GM19351 (cell line): ENCODE data around the gene HAL.

ENCODE experiments used
- ATAC-seq: cut with Tn5 transposase; IDR thresholded peaks from one replicate; pipeline ENCODE4 v1.9.1; 2021; ENCODE audit warnings: mild to moderate bottlenecking, moderate library complexity; ENCODE audit not compliant: unreplicated experiment

Gene HAL, protein sequence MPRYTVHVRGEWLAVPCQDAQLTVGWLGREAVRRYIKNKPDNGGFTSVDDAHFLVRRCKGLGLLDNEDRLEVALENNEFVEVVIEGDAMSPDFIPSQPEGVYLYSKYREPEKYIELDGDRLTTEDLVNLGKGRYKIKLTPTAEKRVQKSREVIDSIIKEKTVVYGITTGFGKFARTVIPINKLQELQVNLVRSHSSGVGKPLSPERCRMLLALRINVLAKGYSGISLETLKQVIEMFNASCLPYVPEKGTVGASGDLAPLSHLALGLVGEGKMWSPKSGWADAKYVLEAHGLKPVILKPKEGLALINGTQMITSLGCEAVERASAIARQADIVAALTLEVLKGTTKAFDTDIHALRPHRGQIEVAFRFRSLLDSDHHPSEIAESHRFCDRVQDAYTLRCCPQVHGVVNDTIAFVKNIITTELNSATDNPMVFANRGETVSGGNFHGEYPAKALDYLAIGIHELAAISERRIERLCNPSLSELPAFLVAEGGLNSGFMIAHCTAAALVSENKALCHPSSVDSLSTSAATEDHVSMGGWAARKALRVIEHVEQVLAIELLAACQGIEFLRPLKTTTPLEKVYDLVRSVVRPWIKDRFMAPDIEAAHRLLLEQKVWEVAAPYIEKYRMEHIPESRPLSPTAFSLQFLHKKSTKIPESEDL

DNA sequence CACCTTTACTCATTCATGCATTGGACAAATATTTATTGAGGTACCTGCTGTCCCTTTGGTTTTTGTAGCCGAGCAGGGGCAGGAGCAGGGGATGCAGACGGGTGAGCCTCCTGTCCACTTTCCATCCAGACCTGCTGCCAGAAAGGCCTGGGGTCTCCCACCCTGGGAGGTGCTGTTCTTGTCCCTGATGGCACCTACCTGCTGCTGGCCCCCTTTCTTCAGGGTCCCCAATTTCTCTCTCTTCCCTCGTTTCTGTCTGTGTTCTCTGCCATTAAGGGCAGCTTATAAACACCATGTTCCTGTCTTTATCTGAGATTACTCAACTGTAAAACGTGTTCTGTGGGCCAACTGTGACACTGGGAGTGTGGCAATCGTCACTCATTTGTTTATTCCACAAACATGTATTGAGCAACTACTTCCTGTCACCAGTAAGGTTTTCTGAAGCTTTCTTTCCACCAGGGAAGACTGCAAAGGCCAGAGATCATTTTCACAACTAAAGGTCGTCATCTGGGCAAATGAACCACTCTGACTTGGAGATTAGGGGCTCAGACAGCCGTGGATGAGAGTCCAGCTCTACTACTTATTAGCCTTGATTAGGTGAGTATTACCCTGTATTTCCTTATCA lies at the start of gene HAL:
TSS of gene HAL (minus strand) at position 311 of the 625 bp plus-strand sequence. CDS start 434 bp downstream, outside the sequence.
- ATAC-seq = no peak

DNA sequence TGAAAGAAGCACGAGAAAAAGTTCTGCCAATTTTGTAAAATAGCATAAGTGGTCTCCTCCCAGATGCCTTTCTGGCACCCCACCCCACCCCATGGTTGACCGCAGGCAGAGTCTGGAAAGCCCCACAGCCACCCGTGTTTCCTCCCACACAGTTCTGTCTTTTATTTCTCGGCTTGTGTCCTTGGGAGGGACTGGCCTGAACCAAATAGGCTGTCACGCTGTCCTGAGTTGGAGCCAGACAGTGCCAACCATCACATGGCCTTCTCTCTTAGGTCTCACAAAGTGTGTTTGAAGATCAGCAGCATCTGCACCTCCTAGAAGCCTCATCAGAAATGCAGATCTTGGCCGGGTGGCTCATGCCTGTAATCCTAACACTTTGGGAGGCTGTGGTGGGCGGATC lies 49.4 kb upstream of the HAL start:
- ATAC-seq = no peak

DNA sequence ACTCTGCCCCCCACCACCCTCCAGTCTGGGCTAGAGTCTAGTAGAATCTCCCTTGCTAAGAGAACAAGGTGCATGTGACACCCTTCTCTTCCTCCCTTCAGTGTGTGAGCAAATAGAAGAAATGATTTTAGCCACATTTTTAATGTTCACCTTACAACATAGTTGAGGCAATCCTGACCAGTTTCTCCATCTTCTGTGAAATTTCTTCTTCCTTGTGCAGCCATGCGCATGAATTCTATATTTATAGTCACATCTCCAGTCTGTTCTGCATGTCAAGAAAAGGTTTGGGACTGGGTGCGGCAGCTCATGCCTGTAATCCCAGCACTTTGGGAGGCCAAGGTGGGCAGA lies 48.8 kb upstream of the HAL start:
- ATAC-seq = no peak

DNA sequence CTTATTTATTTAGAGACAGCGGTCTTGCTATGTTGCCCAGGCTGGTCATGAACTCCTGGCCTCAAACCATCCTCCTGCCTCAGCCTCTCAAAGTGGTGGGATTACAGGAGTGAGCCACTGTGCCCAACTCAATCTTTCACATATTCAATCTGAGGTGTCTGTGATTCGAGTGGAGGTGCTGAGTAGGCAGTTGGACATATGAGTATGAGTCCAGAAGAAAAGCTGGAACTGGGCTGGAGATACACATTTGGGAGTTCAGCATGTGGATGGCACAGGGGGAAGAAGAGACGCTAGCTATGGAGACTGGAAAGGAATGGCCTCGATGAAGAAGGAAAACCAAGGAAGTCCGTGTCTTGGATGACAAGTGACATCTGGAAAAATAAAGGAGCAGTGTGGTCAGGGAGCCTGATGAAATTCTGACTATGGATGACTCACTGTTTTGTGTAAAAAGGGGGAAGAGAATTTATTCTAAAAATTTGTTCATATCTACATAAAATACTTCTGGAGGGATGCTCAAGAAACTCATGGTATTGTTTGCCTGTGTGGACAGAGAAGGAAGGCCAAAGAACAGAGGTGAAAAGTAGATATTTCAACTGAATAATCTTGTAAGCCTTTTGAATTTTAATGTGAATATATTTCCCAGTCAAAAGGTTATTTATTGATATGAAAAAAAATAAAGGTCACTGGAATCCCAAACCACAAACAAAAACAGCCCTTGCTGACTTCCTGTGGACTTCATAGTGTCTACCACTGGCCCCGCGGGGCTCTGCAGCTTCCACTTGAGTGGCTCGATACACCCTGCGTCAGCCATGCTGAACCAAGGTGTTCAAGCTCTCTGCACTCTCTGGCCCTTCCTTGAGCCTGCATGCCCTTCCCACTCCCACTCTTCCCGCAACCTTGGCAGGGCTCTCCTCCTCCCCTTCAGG lies 48.1 kb upstream of the HAL start:
- ATAC-seq = no peak

DNA sequence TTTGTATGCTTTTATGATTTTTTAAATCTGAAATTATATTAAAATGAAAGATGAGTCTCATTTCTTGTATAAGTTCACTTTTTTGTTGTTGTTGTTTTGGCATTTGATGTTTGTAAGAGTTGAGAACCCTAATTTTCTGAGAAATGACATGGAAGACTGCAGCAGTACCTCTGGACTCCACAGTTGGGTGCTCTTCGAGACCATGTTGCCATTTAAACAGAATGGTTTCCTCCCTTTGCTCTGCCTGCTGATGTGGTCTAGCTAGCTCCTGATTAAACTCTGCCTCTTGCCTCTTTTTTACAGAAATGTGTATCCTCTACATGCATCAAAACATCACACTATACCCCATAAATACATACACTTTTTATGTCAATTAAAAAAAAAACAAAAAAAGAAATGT lies 45.0 kb upstream of the HAL start:
- no peak for ATAC-seq

DNA sequence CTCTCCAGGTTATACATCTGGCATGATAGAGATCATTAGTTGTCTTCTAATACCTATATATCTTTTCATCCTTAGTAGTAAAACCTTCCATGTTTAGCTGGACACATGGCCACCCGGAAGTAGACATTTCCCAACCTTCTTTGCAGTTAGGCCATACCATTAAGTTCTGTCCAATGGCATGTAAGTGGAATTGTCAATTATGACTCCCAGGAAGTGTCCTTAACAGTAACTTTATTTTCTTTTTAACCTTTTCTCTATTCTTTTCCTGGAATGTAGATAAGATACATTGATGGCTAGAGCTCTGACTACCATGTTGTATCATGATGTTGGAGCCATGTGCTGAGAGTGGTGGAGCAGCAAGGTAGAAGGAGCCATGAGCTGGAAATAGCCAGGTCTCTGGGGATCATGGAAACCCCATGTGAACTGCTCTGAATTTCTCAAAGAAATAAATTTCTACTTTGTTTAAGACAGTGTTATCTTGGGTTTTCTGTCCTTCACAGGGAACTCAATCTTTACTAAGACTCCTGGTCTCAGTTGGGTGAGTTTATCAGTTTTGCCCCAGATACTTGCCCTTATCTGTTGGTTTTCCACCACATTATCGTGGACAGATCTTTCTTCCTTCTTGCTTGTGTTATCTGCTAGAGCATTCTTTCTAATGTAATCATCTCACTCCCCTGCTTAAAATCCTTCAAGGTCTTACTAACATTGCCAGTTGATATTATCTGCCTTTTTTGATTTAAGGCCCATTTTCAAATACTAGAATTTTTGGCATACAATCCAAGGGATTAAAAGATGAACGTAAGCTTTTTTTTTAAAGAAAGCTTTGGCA lies 44.4 kb upstream of the HAL start:
- ATAC-seq = no peak

DNA sequence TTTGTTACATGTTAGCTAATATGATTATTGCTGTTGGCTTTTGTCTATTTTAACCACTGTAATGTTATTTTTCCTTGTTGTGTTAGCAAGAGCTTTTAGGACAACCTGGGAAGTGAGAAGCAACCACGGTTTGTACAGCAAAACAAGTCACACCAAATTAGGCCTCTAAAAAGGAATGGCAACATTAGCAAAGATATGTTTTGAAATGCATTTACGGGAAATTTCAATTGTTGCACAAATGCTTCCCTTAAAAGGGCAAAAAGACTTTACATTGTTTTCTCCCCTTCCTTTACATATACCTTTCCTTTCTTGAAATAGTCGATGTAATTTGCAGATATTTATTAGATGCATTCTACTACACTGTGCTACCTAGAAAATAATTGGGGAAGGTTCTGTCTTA lies 43.4 kb upstream of the HAL start:
- ATAC-seq = no peak

DNA sequence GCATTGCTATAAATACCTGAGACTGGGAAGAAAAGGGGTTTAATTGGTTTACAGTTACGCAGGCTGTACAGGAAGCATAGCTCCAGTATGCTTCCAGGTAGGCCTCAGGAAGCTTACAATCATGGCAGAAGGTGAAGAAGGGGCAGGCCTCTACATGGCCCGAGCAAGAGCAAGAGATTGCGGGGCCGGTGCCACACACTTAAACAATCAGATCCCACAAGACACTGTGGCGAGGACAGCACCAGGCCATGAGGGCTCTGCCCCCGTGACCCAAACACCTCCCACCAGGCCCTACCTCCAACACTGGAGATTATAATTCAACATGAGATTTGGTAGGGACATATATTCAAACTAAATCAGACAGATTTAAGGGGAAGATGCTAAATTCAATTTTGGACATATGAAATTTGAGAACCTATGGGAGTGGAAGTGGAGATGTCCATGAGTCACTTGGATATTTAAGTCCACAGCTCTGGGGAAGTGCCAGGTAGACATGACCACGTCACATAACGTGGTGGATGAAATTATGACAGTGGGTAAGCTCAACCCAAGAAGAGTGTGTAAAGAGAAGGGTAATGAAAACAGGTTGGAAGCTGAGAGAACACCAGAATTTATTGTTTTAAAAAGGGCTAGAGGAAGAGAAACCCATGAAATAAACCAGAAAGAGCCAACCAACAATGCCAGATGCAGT lies 40.8 kb upstream of the HAL start:
- no peak for ATAC-seq

DNA sequence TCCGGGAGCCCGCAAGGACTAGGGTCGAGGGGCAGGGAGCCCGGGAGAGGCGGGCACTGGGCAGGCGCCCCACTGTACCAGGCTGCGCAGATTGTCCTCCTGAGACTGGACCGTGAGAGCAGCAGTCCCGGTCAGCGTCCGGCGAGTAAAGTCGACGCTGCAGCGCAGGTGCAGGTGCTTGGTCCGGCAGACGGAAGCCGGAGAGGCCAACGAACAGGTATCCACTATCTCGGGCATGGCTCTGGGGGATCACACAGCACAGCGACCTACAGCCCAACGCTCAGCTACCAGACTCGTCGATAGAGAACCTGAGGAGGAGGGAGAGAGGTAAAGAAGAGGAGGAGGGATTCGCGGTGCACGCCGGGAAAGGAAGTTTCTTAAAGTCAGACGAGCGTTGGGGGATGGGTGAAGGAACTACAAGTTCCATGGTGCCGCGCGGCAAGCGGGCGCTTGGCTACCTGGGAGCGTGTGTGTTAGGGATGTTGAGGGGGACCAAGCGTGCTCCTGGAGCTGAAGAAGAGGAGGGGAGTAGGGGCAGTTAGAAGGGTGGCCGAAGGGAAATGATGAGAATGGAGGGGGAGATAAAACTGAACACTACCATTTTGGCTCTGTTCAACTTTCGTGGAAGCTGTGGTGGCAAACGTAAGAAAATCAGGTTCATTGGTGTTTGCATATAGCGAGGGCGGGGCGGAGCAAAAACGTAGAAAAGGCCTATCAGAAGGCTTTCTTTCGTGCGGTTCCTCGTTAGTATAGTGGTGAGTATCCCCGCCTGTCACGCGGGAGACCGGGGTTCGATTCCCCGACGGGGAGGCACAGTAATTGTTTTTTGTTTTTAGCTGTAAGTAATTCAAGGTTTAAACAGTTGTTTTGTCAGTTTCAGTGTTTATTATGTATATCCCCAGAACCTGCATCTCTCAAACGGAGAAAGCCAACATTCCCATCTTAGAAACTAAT lies 39.4 kb upstream of the HAL start, which contains the start of gene LTA4H:
TSS of gene LTA4H (minus strand) at position 305 of the 954 bp plus-strand sequence. CDS start at position 237, 68 bp downstream.
- ATAC-seq = peak; percentile 83

DNA sequence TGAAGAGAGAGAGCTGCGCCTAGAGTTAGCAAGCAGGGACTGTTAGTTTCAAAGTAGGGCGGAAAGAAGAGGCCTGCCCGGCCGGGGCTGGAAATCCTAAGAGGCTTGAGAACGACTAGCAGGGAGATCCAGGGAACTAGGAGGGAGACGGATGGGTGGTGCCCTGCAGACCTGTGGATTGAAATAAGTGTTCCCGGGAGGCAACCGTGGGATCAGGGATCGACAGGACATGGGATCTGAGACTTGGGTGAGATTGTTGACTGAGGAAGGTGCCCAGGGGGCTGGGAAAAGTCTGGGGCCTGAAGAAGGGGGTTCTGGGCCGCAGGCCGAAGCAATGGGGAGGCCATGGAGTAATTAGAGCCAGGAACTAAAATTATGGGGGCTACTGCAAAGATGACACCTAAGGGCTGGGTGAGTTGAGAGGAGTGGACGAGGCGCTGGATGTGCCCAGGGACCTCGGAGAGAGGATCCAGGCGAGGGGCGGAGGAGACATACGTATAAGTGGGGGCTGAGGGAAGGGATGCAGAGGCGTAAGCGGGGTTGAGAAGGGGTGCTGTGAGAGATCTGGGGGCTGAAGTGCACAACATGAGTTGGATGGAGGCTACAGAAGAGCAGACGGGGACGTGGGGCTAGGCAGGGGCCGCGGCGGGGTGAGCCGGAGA lies 38.6 kb upstream of the HAL start:
- ATAC-seq = peak; percentile 22

DNA sequence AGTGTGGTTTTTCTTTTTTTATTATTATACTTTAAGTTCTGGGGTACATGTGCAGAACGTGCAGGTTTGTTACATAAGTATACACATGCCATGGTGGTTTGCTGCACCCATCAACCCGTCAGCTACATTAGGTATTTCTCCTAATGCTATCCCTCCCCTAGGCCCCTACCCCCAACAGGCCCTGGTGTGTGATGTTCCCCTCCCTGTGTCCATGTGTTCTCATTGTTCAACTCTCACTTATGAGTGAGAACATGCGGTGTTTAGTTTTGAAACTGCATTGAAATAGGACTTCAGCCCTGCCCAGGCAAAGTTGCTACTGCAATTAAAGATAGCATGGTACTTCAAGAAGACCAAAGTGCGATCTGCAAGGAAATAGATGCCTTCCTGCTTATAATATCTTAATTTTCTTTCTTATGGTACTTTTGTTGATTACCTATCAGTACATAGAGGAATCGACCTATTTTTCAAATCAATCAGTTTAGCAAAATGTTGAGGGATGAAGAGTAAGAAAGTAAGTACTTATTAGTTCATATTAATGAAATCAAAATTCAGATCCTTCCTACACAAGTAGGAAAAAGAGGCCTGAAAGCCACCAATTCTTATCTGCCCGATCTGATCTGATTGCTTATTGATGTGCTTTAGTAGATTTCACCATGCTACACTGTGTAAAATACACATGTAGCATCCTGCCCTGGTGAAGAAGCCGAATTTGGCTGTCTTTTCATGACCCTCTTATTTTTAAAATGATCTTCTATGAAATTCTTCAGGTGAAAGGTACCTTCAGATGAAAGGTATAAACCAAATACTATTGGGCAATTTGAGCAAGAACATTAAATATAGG lies 37.6 kb upstream of the HAL start:
- ATAC-seq = no peak

DNA sequence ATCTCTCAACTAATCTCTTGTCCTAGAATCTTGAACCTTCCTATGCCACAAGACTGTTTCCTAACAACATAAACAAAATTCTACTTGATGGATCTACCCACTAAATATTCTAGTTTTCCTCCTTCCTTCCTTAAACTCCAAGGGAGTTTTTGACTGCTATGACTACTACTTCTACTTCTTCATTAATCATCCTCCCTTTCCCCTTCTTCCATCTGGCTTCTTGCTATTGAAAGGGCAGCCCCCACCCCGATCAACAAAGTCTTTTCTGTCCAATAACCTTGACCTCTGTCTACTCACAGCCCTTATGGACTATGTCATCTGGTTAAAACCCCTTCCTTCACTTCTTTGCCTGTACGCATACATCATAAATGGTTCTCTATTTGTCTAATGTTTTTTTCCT lies 33.7 kb upstream of the HAL start:
- ATAC-seq = no peak

DNA sequence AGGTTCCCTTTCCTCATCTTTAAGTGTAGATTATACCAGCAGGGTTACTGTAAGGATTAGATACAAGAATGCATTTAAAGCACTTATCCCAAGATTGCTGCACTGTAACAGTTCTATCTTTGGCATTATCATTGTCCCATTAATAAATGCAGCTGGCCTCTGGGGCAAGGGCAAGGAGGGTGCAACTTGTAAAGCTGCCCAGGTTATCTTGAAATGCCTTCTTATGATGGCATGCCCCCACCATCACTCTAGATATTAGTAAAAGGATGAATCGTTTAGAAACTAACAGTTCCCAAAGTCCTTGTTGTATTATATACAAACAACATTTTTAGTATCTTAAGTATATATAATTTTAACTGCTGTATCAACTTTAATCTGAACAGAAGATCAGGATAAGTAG lies 32.4 kb upstream of the HAL start:
- ATAC-seq = no peak

DNA sequence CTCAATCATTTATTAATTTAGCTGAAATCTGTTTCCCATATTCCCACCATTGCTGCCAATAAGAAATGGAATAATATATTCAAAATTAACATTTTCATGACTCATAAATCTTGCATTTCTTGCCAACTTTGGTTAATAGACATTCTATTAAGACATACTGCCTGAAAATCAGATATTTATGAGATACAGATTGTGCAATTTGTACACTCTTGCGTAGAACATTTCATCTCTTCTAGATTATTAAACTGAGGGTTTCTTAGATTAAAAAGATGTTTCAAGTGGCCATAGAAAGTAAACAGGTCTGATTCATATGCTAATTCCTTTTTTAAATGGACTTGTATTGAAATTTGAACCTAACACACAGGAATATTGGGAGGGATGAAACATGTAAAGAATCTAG lies 30.2 kb upstream of the HAL start:
- no peak for ATAC-seq

DNA sequence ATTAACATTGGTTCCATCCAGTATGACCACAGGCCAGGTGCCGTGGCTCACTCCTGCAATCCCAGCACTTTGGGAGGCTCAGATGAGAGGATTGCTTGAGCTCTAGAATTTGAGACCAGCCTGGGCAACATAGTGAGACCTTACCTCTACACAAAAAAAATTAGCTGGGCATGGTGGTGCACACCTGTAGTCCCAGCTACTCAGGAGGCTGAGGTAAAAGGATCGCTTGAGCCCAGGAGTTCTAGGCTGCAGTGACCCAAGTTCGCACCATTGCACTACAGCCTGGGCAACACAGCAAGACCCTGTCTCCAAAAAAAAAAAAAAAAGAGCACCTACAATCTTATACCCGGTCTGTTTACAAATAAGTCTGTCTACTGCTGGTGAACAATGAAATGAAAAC lies 29.4 kb upstream of the HAL start:
- ATAC-seq = no peak

DNA sequence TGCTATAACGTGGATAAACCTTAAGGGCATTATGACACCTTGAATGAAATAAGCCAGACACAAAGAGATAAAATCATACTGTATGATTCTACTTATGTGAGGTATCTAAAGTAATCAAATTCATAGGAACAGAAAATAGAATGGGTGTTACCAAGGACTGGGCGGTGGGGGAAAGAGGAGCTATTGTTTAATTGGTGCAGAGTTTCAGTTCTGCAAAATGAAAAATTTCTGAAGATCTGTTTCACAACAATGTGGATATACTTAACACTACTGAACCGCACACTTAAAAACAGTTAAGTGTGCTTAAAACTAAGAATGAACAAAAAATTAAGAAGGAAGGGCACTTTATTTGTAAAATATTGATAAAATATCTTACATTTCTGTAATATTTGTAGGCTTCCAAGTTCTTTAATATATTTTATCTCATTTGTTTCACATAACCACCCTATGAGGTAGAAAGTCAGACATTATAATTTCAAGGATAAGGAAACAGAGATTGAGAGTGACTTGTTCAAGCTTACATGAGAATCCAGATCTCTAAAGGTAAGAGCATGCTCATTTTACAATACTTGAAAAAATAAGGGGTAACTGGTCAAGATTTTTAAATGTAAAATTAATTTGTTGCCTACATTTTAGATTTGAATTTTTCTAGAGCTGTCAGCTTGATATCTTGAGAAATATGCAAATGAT lies 24.3 kb upstream of the HAL start:
- ATAC-seq = peak; percentile 97
